A549 (cell line): ENCODE results near the gene KCNMA1. TPM values are rescaled to one million over a fixed set of nuclear protein-coding genes. Genes with fewer than 3 reads are reported as not detected.

ENCODE experiments used
- ATAC-seq, 2 experiments: fragments of 200-7000 bp in 1 of 2; fragments of >200 bp in 1 of 2; cut with Nextera tagmentation in 1 of 2; cut with Tn5 transposase in 1 of 2; 3 replicates each; pipeline versions ENCODE4 v1.8.0 to v1.9.1; 2018 to 2020; ENCODE audit warnings: mild to moderate bottlenecking in 1 of 2, moderate library complexity in 1 of 2
- CTCF ChIA-PET: fragments of 300-600 bp; sonication (Branson Sonifier 250); formaldehyde crosslinking; extraction: SDS; loops from one replicate; lab custom pipeline; 2021; ENCODE audit warnings: antibody characterized with exemption, inconsistent platforms; lab: Yijun Ruan, JAX
- POLR2A ChIA-PET: fragments of 350-600 bp; formaldehyde crosslinking; extraction: SDS; loops from one replicate; lab custom pipeline; 2021; ENCODE audit warnings: antibody characterized with exemption, inconsistent platforms; lab: Yijun Ruan, JAX
- DNase-seq, 2 experiments: peaks; one replicate each; pipeline versions ENCODE4 v3.0.0 to v3.0.0-alpha.2; 2011 to 2016; ENCODE audit warnings: low read depth in 1 of 2, low spot score in 1 of 2
- FAIRE-seq: peaks from 2 replicates; lab custom pipeline; 2011; peaks lifted over from hg19 to GRCh38; lab: Jason Lieb, UNC
- H3K27ac ChIP-seq, 2 experiments: fragments of >200 bp; sonication (Bioruptor Twin); formaldehyde crosslinking; 3 replicates each; pipeline ENCODE4 v1.5.1; 2016 to 2017
- H3K4me1 ChIP-seq: fragments of >200 bp; sonication (Bioruptor Twin); formaldehyde crosslinking; 3 replicates; pipeline ENCODE4 v1.6.1; 2016
- H3K4me2 ChIP-seq: fragments of >200 bp; sonication (Bioruptor Twin); formaldehyde crosslinking; 3 replicates; pipeline ENCODE4 v1.6.1; 2016
- H3K4me3 ChIP-seq: fragments of >200 bp; sonication (Bioruptor Twin); formaldehyde crosslinking; 3 replicates; pipeline ENCODE4 v1.5.1; 2016
- H3K9me3 ChIP-seq: fragments of >200 bp; sonication (Bioruptor Twin); formaldehyde crosslinking; 3 replicates; pipeline ENCODE4 v1.6.1; 2016
- ATOH8 ChIP-seq: fragments of 250-450 bp; sonication (Bioruptor Pico); IDR thresholded peaks from 2 replicates; pipeline ENCODE4 v1.5.0; 2020; ENCODE audit warnings: low read depth, mild to moderate bottlenecking, moderate library complexity
- BHLHE40 ChIP-seq: IDR thresholded peaks from 2 replicates; pipeline ENCODE4 v1.6.1; 2012; ENCODE audit warnings: low read depth, low read length, inconsistent platforms
- CBX2 ChIP-seq: fragments of 200-600 bp; sonication (generic); IDR thresholded peaks from 2 replicates; pipeline ENCODE4 v1.6.1; 2016; ENCODE audit warnings: low read depth, mild to moderate bottlenecking, borderline replicate concordance
- E2F6 ChIP-seq: IDR thresholded peaks from 2 replicates; pipeline ENCODE4 v1.6.1; 2012; ENCODE audit warnings: low read depth, borderline replicate concordance
- EHF ChIP-seq: fragments of 250-450 bp; sonication (Bioruptor Pico); IDR thresholded peaks from 2 replicates; pipeline ENCODE4 v1.5.0; 2020; ENCODE audit warnings: mild to moderate bottlenecking
- HOXB13 ChIP-seq: fragments of 250-450 bp; sonication (Bioruptor Pico); IDR thresholded peaks from 2 replicates; pipeline ENCODE4 v1.5.0; 2020; ENCODE audit warnings: low read depth, mild to moderate bottlenecking, moderate library complexity
- HOXB5 ChIP-seq: fragments of 250-450 bp; sonication (Bioruptor Pico); IDR thresholded peaks from 2 replicates; pipeline ENCODE4 v1.5.0; 2020; ENCODE audit warnings: mild to moderate bottlenecking, moderate library complexity
- KDM5A ChIP-seq: fragments of 200-600 bp; sonication (generic); IDR thresholded peaks from 2 replicates; pipeline ENCODE4 v1.6.1; 2016; ENCODE audit warnings: antibody characterized with exemption, mild to moderate bottlenecking
- MAZ ChIP-seq: fragments of 150-350 bp; IDR thresholded peaks from 2 replicates; pipeline ENCODE4 v1.6.1; 2014; ENCODE audit warnings: antibody characterized with exemption, low read depth, low read length, borderline replicate concordance
- MYC ChIP-seq: IDR thresholded peaks from 2 replicates; pipeline ENCODE4 v1.6.1; 2012; ENCODE audit warnings: mild to moderate bottlenecking, inconsistent platforms, low read length, improper control_type of control experiment, borderline replicate concordance
- NFE2L2 ChIP-seq: fragments of 150-350 bp; conservative IDR thresholded peaks from 2 replicates; pipeline ENCODE4 v1.6.1; 2014; ENCODE audit warnings: low read length
- NPAS2 ChIP-seq: fragments of 250-450 bp; sonication (Bioruptor Pico); IDR thresholded peaks from 2 replicates; pipeline ENCODE4 v1.8.0; 2022; ENCODE audit warnings: mild to moderate bottlenecking, moderate library complexity, borderline replicate concordance
- NR3C1 ChIP-seq: fragments of >200 bp; sonication (Bioruptor Twin); formaldehyde crosslinking; IDR thresholded peaks from 3 replicates; pipeline ENCODE4 v1.6.1; 2017
- PBX3 ChIP-seq: IDR thresholded peaks from 2 replicates; pipeline ENCODE4 v1.6.1; 2012
- POLR2A ChIP-seq: IDR thresholded peaks from 2 replicates; pipeline ENCODE4 v1.6.1; 2012; ENCODE audit warnings: mild to moderate bottlenecking, low read length
- RAD21 ChIP-seq, 2 experiments: fragments of >200 bp in 1 of 2; sonication (Bioruptor Twin) in 1 of 2; formaldehyde crosslinking in 1 of 2; IDR thresholded peaks in 1 of 2; conservative IDR thresholded peaks in 1 of 2; 2 replicates in 1 of 2; 3 replicates in 1 of 2; pipeline ENCODE4 v1.6.1; 2012 to 2018; ENCODE audit warnings: inconsistent platforms in 1 of 2
- REST ChIP-seq: fragments of 200-600 bp; sonication (generic); IDR thresholded peaks from 2 replicates; pipeline ENCODE4 v1.6.1; 2016; ENCODE audit warnings: antibody characterized with exemption, mild to moderate bottlenecking, moderate library complexity
- RNF2 ChIP-seq: fragments of 200-600 bp; sonication (generic); IDR thresholded peaks from 2 replicates; pipeline ENCODE4 v1.6.1; 2016; ENCODE audit warnings: low read depth, mild to moderate bottlenecking, antibody characterized with exemption, moderate library complexity, borderline replicate concordance
- SMC3 ChIP-seq: fragments of >200 bp; sonication (Bioruptor Twin); formaldehyde crosslinking; IDR thresholded peaks from 3 replicates; pipeline ENCODE4 v1.6.1; 2018; ENCODE audit warnings: inconsistent platforms
- TP53 ChIP-seq: fragments of 250-450 bp; sonication (Bioruptor Pico); IDR thresholded peaks from 2 replicates; pipeline ENCODE4 v1.5.0; 2021; ENCODE audit warnings: mild to moderate bottlenecking, moderate library complexity
- ZC3H11A ChIP-seq: fragments of 450-650 bp; IDR thresholded peaks from 2 replicates; pipeline ENCODE4 v1.6.1; 2014; ENCODE audit warnings: antibody characterized with exemption, mild to moderate bottlenecking
- ZNF302 ChIP-seq: fragments of 250-450 bp; sonication (Bioruptor Pico); IDR thresholded peaks from 2 replicates; pipeline ENCODE4 v1.9.0; 2021; ENCODE audit warnings: inconsistent platforms, mild to moderate bottlenecking, moderate library complexity
- ZSCAN20 ChIP-seq: fragments of 250-450 bp; sonication (Bioruptor Pico); IDR thresholded peaks from 2 replicates; pipeline ENCODE4 v1.8.0; 2022; ENCODE audit warnings: mild to moderate bottlenecking, moderate library complexity
- WGBS: methylation state at CpG from one replicate; pipeline ENCODE4 v1.1.6; 2017; ENCODE audit errors: missing lambda C conversion rate; 5-methylcytosine and 5-hydroxymethylcytosine counted together
- polyA plus RNA-seq, 4 experiments: library from polyadenylated mRNA; depleted of rRNA in 3 of 4; stranded (reverse); fragments of >200 nt; fragmentation: RNase III in 1 of 4; extraction: RNeasy Plus Mini Kit Qiagen cat#74134 plus additional on column Dnase treatment in 1 of 4; gene quantifications; 2 replicates in 3 of 4; 3 replicates in 1 of 4; pipeline ENCODE4 v1.2.3, GENCODE V29; 2011 to 2017

The KCNMA1 gene
- polyA plus RNA-seq, 2 of the 4 experiments (the other 2 are of a cell fraction): 14.9 to 30.6 TPM

GRCh38 chr10:77639756-77640155 lies 2.1 kb upstream of the KCNMA1 start:
- H3K27ac ChIP-seq: no peak overlapping the region; a peak in 1 of 6 replicates
- H3K4me1 ChIP-seq: peaks cover 28% of the 10 kb centered on the region; the same call in 2 of the 3 replicates
- no peak for TF ChIP-seq KDM5A
- no peak for TF ChIP-seq RNF2
- TF ChIP-seq TP53: no peak
- no peak for TF ChIP-seq MYC
- TF ChIP-seq PBX3: no peak
- TF ChIP-seq NPAS2 (CRISPR knock-in tag): no peak
- TF ChIP-seq ZC3H11A: no peak
- no peak for TF ChIP-seq ZSCAN20
- TF ChIP-seq ATOH8 (CRISPR knock-in tag): no peak
- no peak for TF ChIP-seq NFE2L2
- no peak for TF ChIP-seq EHF (CRISPR knock-in tag)
- TF ChIP-seq HOXB5 (CRISPR knock-in tag): no peak

GRCh38 chr10:77638321-77639101 lies 903 bp upstream of the KCNMA1 start:
- no peaks in the 10 kb centered on the region for H3K9me3 ChIP-seq
- ChIA-PET CTCF (interaction anchor here (0.7 to 27.7 kb wide), 18 partner anchors 26 to 469 kb away, joined by 3 to 627 read pairs (median 4); no protein-coding TSS in a partner anchor), POLR2A (interaction anchor here (1.2 kb wide), 1 partner anchor 473 kb away, joined by 4 read pairs; no protein-coding TSS in a partner anchor)
- peak overlapping the region; percentile 90 for H3K4me3 ChIP-seq
- peak; percentile 38 to 58 for DNase-seq
- no peak for TF ChIP-seq POLR2A
- no peak for TF ChIP-seq MAZ
- no peak for TF ChIP-seq NR3C1
- TF ChIP-seq KDM5A: no peak
- no peak for TF ChIP-seq ZSCAN20
- TF ChIP-seq RAD21 (conservative IDR thresholded peaks at IDR 0.05 in 1 of 2, IDR thresholded peaks at IDR 0.05 in 1 of 2): no peak
- no peak for TF ChIP-seq CBX2
- TF ChIP-seq REST: peak; percentile 61; the same call in 1 of the 2 replicates
- no peak for TF ChIP-seq ZNF302 (CRISPR knock-in tag)
- TF ChIP-seq BHLHE40: no peak
- no peak for TF ChIP-seq HOXB13 (CRISPR knock-in tag)
- 0 out of 3 replicates have a peak, but pooled peaks have one; percentile 18 for TF ChIP-seq SMC3
- no peak for TF ChIP-seq E2F6
- FAIRE-seq: no peak
- 51% methylated on average over 14 of the region's 56 CpGs for WGBS
- H3K4me2 ChIP-seq: peak overlapping the region; percentile 98
- ATAC-seq: peak; percentile 62 to 69
- peak overlapping the region; percentile 83 to 89 for H3K27ac ChIP-seq
- H3K4me1 ChIP-seq: peaks cover 28% of the 10 kb centered on the region; the same call in 2 of the 3 replicates

More at GRCh38 chr10:77639756-77640155, 2.1 kb upstream of the KCNMA1 start:
- H3K4me3 ChIP-seq: no peak overlapping the region
- H3K4me2 ChIP-seq: no peak overlapping the region
- no peak for DNase-seq
- no peak for FAIRE-seq
- ChIA-PET POLR2A (no interaction called here), CTCF (interaction anchor here (1.2 to 27.7 kb wide), 13 partner anchors 20 to 470 kb away, joined by 3 to 627 read pairs (median 6); no protein-coding TSS in a partner anchor)
- peaks cover 6% of the 10 kb centered on the region; the same call in 2 of the 3 replicates for H3K9me3 ChIP-seq
- 91% methylated on average over 3 of the region's 3 CpGs for WGBS
- ATAC-seq: no peak
